ENCODE measurements around the gene CETN3. TPM values are rescaled to one million over a fixed set of nuclear protein-coding genes. Genes with fewer than 3 reads are reported as not detected.

Gene CETN3
- total RNA-seq, 1 experiment from 2014 or later = 28.5 TPM

GRCh38 chr5:90434116-90434714 is 24.7 kb upstream of the CETN3 start:
- Histone ChIP-seq H3K4me3 (ENCODE audit: low read length) (no peak overlapping the region), H3K79me2 (ENCODE audit: low read length) (no peaks in the 10 kb centered on the region), H3K4me2 (ENCODE audit: low read length) (no peak overlapping the region), H3K9ac (ENCODE audit: low read length) (no peak overlapping the region), H3K27me3 (ENCODE audit: low read length) (no peaks in the 10 kb centered on the region), H3K4me1 (ENCODE audit: insufficient read depth, low read length) (no peaks in the 10 kb centered on the region), H3K9me2 (replicated peaks; ENCODE audit: low read length) (no peaks in the 10 kb centered on the region), H3K27ac (ENCODE audit: low read length) (no peak overlapping the region), H3F3A (ENCODE audit: low read length, unreplicated experiment) (no peaks in the 10 kb centered on the region), H3K9me3 (ENCODE audit: low read length) (no peaks in the 10 kb centered on the region), H4K20me1 (ENCODE audit: low read length) (no peaks in the 10 kb centered on the region), H3K36me3 (ENCODE audit: low read depth, low read length) (no peaks in the 10 kb centered on the region), H2AFZ (ENCODE audit: low read length) (peak overlapping the region; percentile 43; the same call in 1 of the 2 replicates)
- POLR2A ChIA-PET (ENCODE audit: unreplicated experiment) = no interaction called here
- intact Hi-C loops (cut with micrococcal nuclease) = loop anchor here (1.0 to 10.0 kb wide), 5 partner anchors 17 to 1709 kb away; no protein-coding TSS in a partner anchor
- ATAC-seq = peak; percentile 97
- TF ChIP-seq CTCF (conservative IDR thresholded peaks at IDR 0.05; ENCODE audit: low read depth, low read length) = peak; percentile 96
- TF ChIP-seq EZH2phosphoT487 (IDR thresholded peaks at IDR 0.05; ENCODE audit: borderline replicate concordance, low read length) = no peak
- no peak for TF ChIP-seq EZH2 (IDR thresholded peaks at IDR 0.05; ENCODE audit: low read length, unreplicated experiment)
- DNase-seq = peak; percentile 76
- CTCF ChIA-PET = interaction anchor here (0.6 kb wide), 1 partner anchor 142 kb away, joined by 3 read pairs; no protein-coding TSS in a partner anchor
- no TSS peak for BruUV-seq (replicated peaks)

- BruUV-seq (replicated peaks) = no TSS peak
- no peaks in the 10 kb centered on the region for H3K27me3 ChIP-seq (ENCODE audit: low read length)
- ATAC-seq (no peak), DNase-seq (no peak)
- ChIA-PET CTCF (no interaction called here), POLR2A (ENCODE audit: unreplicated experiment) (no interaction called here)
- intact Hi-C loops (cut with micrococcal nuclease) = no loop called here
- no peaks in the 10 kb centered on the region for H4K20me1 ChIP-seq (ENCODE audit: low read length)
- no peaks in the 10 kb centered on the region for H3K4me1 ChIP-seq (ENCODE audit: insufficient read depth, low read length)
- no peak overlapping the region for H3K27ac ChIP-seq (ENCODE audit: low read length)
- no peak overlapping the region for H2AFZ ChIP-seq (ENCODE audit: low read length)
- no peaks in the 10 kb centered on the region for H3K9me3 ChIP-seq (ENCODE audit: low read length)
- H3K79me2 ChIP-seq (ENCODE audit: low read length) = no peaks in the 10 kb centered on the region
- H3F3A ChIP-seq (ENCODE audit: low read length, unreplicated experiment) = no peaks in the 10 kb centered on the region
- no peak overlapping the region for H3K9ac ChIP-seq (ENCODE audit: low read length)
- no peak overlapping the region for H3K4me3 ChIP-seq (ENCODE audit: low read length)
- no peaks in the 10 kb centered on the region for H3K36me3 ChIP-seq (ENCODE audit: low read depth, low read length)
- H3K4me2 ChIP-seq (ENCODE audit: low read length) = no peak overlapping the region
- H3K9me2 ChIP-seq (replicated peaks; ENCODE audit: low read length) = no peaks in the 10 kb centered on the region
- TF ChIP-seq EZH2phosphoT487 (IDR thresholded peaks at IDR 0.05; ENCODE audit: borderline replicate concordance, low read length) (no peak), CTCF (conservative IDR thresholded peaks at IDR 0.05; ENCODE audit: low read depth, low read length) (no peak), EZH2 (IDR thresholded peaks at IDR 0.05; ENCODE audit: low read length, unreplicated experiment) (no peak)
These were observed 14.7 kb upstream of the CETN3 start for GRCh38 chr5:90424245-90424644.

GRCh38 chr5:90421136-90421535 is 11.6 kb upstream of the CETN3 start:
- no peak overlapping the region for H3K9ac ChIP-seq (ENCODE audit: low read length)
- H3K4me3 ChIP-seq (ENCODE audit: low read length) = no peak overlapping the region
- ATAC-seq (peak; percentile 76), DNase-seq (peak; percentile 32)
- no TSS peak for BruUV-seq (replicated peaks)
- H3K4me2 ChIP-seq (ENCODE audit: low read length) = no peak overlapping the region
- ChIA-PET POLR2A (ENCODE audit: unreplicated experiment) (no interaction called here), CTCF (no interaction called here)
- TF ChIP-seq EZH2phosphoT487 (IDR thresholded peaks at IDR 0.05; ENCODE audit: borderline replicate concordance, low read length) (no peak), CTCF (conservative IDR thresholded peaks at IDR 0.05; ENCODE audit: low read depth, low read length) (peak; percentile 50)
- intact Hi-C loops (cut with micrococcal nuclease) = no loop called here
- H3K27me3 ChIP-seq (ENCODE audit: low read length) = no peaks in the 10 kb centered on the region
- H3K9me2 ChIP-seq (replicated peaks; ENCODE audit: low read length) = no peaks in the 10 kb centered on the region
- no peak overlapping the region for H3K27ac ChIP-seq (ENCODE audit: low read length)
- H3K79me2 ChIP-seq (ENCODE audit: low read length) = no peaks in the 10 kb centered on the region
- H3K9me3 ChIP-seq (ENCODE audit: low read length) = no peaks in the 10 kb centered on the region
- H2AFZ ChIP-seq (ENCODE audit: low read length) = no peak overlapping the region
- H3F3A ChIP-seq (ENCODE audit: low read length, unreplicated experiment) = no peaks in the 10 kb centered on the region
- no peaks in the 10 kb centered on the region for H3K4me1 ChIP-seq (ENCODE audit: insufficient read depth, low read length)
- no peaks in the 10 kb centered on the region for H4K20me1 ChIP-seq (ENCODE audit: low read length)
- H3K36me3 ChIP-seq (ENCODE audit: low read depth, low read length) = no peaks in the 10 kb centered on the region

Measured in PC-3 (cell line).